Hepatic stellate cell (primary cell): ENCODE results near the gene PTPRE.

Experiments
- DNase-seq: peaks from one replicate; pipeline ENCODE4 v3.0.0; 2011; ENCODE audit warnings: low spot score

The PTPRE gene

GRCh38 chr10:127926455-127926854 is 19.6 kb downstream of the PTPRE start:
- no peak for DNase-seq

- DNase-seq: no peak
Measured at GRCh38 chr10:127928021-127928806, 21.3 kb downstream of the PTPRE start.

GRCh38 chr10:127932521-127933270 is 25.8 kb downstream of the PTPRE start:
- no peak for DNase-seq

GRCh38 chr10:127933271-127933670 is 26.4 kb downstream of the PTPRE start:
- DNase-seq: no peak

GRCh38 chr10:127934383-127934782 is 27.5 kb downstream of the PTPRE start:
- DNase-seq: no peak

GRCh38 chr10:127935071-127935561 is 28.2 kb downstream of the PTPRE start:
- no peak for DNase-seq

- DNase-seq: no peak
Measured at GRCh38 chr10:127937069-127937468, 30.2 kb downstream of the PTPRE start.

GRCh38 chr10:127937915-127938463 is 31.1 kb downstream of the PTPRE start:
- DNase-seq: no peak

GRCh38 chr10:127939786-127940330 is 33.0 kb downstream of the PTPRE start:
- no peak for DNase-seq

- DNase-seq: no peak
Measured at GRCh38 chr10:127940866-127941640, 34.1 kb downstream of the PTPRE start.

GRCh38 chr10:127942811-127943210 is 35.9 kb downstream of the PTPRE start:
- DNase-seq: no peak

GRCh38 chr10:127943336-127943910 is 36.5 kb downstream of the PTPRE start:
- DNase-seq: no peak

GRCh38 chr10:127944256-127944655 is 37.4 kb downstream of the PTPRE start:
- DNase-seq: no peak

- DNase-seq: no peak
Measured at GRCh38 chr10:127945341-127945758, 38.4 kb downstream of the PTPRE start.

- no peak for DNase-seq
Measured at GRCh38 chr10:127945948-127946711, 39.2 kb downstream of the PTPRE start.

GRCh38 chr10:127947211-127947610 is 40.3 kb downstream of the PTPRE start:
- DNase-seq: no peak

- DNase-seq: no peak
Measured at GRCh38 chr10:127948791-127949190, 41.9 kb downstream of the PTPRE start.

GRCh38 chr10:127949831-127950230 is 42.9 kb downstream of the PTPRE start:
- no peak for DNase-seq

GRCh38 chr10:127951861-127952574 is 45.1 kb downstream of the PTPRE start:
- DNase-seq: no peak

GRCh38 chr10:127952575-127952869 is 45.6 kb downstream of the PTPRE start:
- no peak for DNase-seq
